Transverse colon (tissue), 4 donors: ENCODE data around the gene KRTAP6-3.

Experiments used
- EP300 ChIP-seq: sonication (generic); formaldehyde crosslinking; IDR thresholded peaks from one replicate; pipeline ENCODE4 v1.6.1; 2017; ENCODE audit warnings: antibody characterized with exemption, low read depth
- POLR2A ChIP-seq: fragments of 450-650 bp; IDR thresholded peaks from one replicate; pipeline ENCODE4 v1.6.1; 2016; ENCODE audit warnings: antibody characterized with exemption, mild to moderate bottlenecking, moderate library complexity
- POLR2AphosphoS5 ChIP-seq, 3 donors: sonication (generic); formaldehyde crosslinking; IDR thresholded peaks; one replicate each; pipeline ENCODE4 v1.6.1; 2016; ENCODE audit warnings: antibody characterized with exemption in 3 of 3
- TF ChIP-seq, protein P1 (sequence below), 5 experiments: fragments of 200-600 bp in 3 of 5; fragments of 450-650 bp in 2 of 5; sonication (generic) in 3 of 5; IDR thresholded peaks; 1 replicate in 2 of 5; 2 replicates in 3 of 5; pipeline ENCODE4 v1.5.1; 2016 to 2017; ENCODE audit warnings: antibody characterized with exemption in 5 of 5, inconsistent platforms in 3 of 5, mild to moderate bottlenecking in 2 of 5, moderate library complexity in 1 of 5

DNA sequence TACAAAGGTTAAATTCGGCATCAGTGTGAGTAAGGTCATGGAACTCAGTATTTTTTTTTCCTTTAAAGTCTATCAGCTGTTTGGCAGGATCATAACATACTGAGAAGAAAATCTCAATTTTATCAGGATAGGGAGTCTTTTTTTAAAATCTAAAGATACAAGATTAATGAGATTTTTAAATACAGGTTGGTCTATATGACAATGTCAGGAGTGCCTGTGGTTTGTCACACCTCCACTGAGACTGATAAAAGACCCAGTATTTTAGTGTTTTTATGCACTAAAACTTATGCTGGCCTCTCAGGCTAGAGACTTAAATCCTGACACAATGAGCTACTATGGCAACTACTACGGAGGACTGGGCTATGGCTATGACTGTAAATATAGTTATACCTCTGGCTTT lies 50.3 kb downstream of the KRTAP6-3 start, which contains the start of gene KRTAP20-3:
- TF ChIP-seq, protein P1, sequence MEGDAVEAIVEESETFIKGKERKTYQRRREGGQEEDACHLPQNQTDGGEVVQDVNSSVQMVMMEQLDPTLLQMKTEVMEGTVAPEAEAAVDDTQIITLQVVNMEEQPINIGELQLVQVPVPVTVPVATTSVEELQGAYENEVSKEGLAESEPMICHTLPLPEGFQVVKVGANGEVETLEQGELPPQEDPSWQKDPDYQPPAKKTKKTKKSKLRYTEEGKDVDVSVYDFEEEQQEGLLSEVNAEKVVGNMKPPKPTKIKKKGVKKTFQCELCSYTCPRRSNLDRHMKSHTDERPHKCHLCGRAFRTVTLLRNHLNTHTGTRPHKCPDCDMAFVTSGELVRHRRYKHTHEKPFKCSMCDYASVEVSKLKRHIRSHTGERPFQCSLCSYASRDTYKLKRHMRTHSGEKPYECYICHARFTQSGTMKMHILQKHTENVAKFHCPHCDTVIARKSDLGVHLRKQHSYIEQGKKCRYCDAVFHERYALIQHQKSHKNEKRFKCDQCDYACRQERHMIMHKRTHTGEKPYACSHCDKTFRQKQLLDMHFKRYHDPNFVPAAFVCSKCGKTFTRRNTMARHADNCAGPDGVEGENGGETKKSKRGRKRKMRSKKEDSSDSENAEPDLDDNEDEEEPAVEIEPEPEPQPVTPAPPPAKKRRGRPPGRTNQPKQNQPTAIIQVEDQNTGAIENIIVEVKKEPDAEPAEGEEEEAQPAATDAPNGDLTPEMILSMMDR (IDR thresholded peaks at IDR 0.05): no peak
- TF ChIP-seq POLR2A: no peak
- no peak for TF ChIP-seq POLR2AphosphoS5 (IDR thresholded peaks at IDR 0.05)
- TF ChIP-seq EP300: no peak
